ENCODE measurements around the gene TMEM123. TPM values are rescaled to one million over a fixed set of nuclear protein-coding genes. Genes with fewer than 3 reads are reported as not detected.

Gene TMEM123
- total RNA-seq, 1 donor from 2014 or later, result 41.2 TPM

DNA sequence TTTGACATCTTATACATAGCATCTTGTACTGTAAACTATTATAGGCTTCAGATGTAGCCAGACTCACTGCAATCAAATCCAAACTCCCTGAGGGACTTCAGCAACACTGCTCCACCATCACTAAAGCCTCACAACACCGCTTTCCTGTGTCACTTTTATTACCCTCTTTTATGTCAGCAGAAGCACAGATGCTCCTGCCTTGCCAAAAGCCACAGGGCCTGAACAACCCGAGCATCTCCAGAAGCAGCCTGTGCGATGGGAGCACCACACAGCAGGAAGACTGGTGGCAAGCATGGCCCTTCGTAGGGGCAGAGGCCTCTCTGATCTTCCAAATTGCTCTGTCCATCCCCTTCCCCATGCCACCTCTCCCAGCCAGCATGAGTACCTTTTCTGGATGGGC lies 22.9 kb downstream of the TMEM123 start:
- Histone ChIP-seq H3K4me1 (ENCODE audit: control insufficient read depth in 3 of 3, insufficient read depth in 3 of 3, low read length in 3 of 3) (peaks cover 5 to 19% (median 7%) of the 10 kb centered on the region in 3 donors), H3K36me3 (ENCODE audit: control insufficient read depth in 3 of 3, insufficient read depth in 3 of 3, low read length in 3 of 3) (no peaks in the 10 kb centered on the region), H3K27me3 (ENCODE audit: control insufficient read depth in 3 of 3, insufficient read depth in 3 of 3, low read length in 3 of 3) (no peaks in the 10 kb centered on the region), H3K9me3 (ENCODE audit: control insufficient read depth in 3 of 3, low read length in 3 of 3) (no peaks in the 10 kb centered on the region), H3K27ac (ENCODE audit: low read depth, low read length) (no peak overlapping the region), H3K9ac (ENCODE audit: low read depth in 1 of 3, low read length in 3 of 3) (no peak overlapping the region), H3K4me3 (ENCODE audit: low read length in 3 of 3) (no peak overlapping the region)

DNA sequence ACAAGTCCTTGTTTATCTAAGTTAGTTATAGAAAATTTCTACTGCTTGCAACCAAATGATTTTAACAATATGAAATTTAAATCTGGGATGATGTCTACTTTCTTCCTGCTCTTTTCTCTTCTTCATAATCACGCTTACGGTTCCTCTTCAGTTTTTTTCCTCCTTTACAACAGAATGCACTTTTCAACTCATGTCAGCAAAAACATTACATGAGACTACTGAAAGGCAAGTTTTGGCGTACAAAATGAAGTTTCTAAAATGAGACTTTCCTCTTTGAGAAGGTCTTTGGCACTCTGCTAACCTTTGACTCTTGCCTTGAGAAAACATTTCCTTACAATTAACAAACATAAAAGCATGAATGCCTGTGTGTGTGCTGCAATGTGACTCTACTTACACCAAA lies 23.3 kb downstream of the TMEM123 start:
- H3K36me3 ChIP-seq (ENCODE audit: control insufficient read depth in 3 of 3, insufficient read depth in 3 of 3, low read length in 3 of 3), result no peaks in the 10 kb centered on the region
- H3K27me3 ChIP-seq (ENCODE audit: control insufficient read depth in 3 of 3, insufficient read depth in 3 of 3, low read length in 3 of 3), result no peaks in the 10 kb centered on the region
- no peaks in the 10 kb centered on the region for H3K9me3 ChIP-seq (ENCODE audit: control insufficient read depth in 3 of 3, low read length in 3 of 3)
- no peak overlapping the region for H3K27ac ChIP-seq (ENCODE audit: low read depth, low read length)
- H3K9ac ChIP-seq (ENCODE audit: low read depth in 1 of 3, low read length in 3 of 3), result no peak overlapping the region
- no peak overlapping the region for H3K4me3 ChIP-seq (ENCODE audit: low read length in 3 of 3)
- H3K4me1 ChIP-seq (ENCODE audit: control insufficient read depth in 3 of 3, insufficient read depth in 3 of 3, low read length in 3 of 3), result peaks cover 5 to 19% (median 7%) of the 10 kb centered on the region in 3 donors

GRCh38 chr11:102428696-102429095 lies 23.9 kb downstream of the TMEM123 start:
- no peaks in the 10 kb centered on the region for H3K36me3 ChIP-seq (ENCODE audit: control insufficient read depth in 3 of 3, insufficient read depth in 3 of 3, low read length in 3 of 3)
- no peak overlapping the region for H3K9ac ChIP-seq (ENCODE audit: low read depth in 1 of 3, low read length in 3 of 3)
- no peaks in the 10 kb centered on the region for H3K9me3 ChIP-seq (ENCODE audit: control insufficient read depth in 3 of 3, low read length in 3 of 3)
- no peak overlapping the region for H3K4me3 ChIP-seq (ENCODE audit: low read length in 3 of 3)
- no peak overlapping the region for H3K27ac ChIP-seq (ENCODE audit: low read depth, low read length)
- H3K27me3 ChIP-seq (ENCODE audit: control insufficient read depth in 3 of 3, insufficient read depth in 3 of 3, low read length in 3 of 3), result no peaks in the 10 kb centered on the region
- peaks cover 5 to 19% (median 7%) of the 10 kb centered on the region in 3 donors for H3K4me1 ChIP-seq (ENCODE audit: control insufficient read depth in 3 of 3, insufficient read depth in 3 of 3, low read length in 3 of 3)

DNA sequence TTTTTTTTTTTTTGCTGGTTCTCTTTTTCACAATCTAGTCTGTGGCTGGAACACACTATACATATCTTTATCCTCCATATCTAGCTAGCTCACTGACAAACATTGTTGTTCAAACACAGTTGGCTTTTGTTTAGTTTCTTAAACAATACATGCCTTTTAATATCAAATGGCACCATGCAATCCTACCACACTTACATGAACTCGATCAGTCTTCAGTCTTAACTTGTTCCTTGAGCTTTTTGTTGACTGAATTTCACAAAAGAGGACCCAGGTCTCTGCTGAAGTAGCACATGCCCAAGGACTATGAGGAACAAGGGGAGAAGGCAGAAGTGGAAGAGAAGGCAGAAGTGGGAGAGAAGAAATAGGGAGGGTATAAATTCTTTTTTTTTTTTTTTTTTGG lies 25.5 kb downstream of the TMEM123 start:
- H3K4me3 ChIP-seq (ENCODE audit: low read length in 3 of 3), result no peak overlapping the region
- H3K9ac ChIP-seq (ENCODE audit: low read depth in 1 of 3, low read length in 3 of 3), result no peak overlapping the region
- H3K4me1 ChIP-seq (ENCODE audit: control insufficient read depth in 3 of 3, insufficient read depth in 3 of 3, low read length in 3 of 3), result peaks cover 5 to 19% (median 7%) of the 10 kb centered on the region in 3 donors
- H3K27me3 ChIP-seq (ENCODE audit: control insufficient read depth in 3 of 3, insufficient read depth in 3 of 3, low read length in 3 of 3), result no peaks in the 10 kb centered on the region
- H3K36me3 ChIP-seq (ENCODE audit: control insufficient read depth in 3 of 3, insufficient read depth in 3 of 3, low read length in 3 of 3), result no peaks in the 10 kb centered on the region
- H3K9me3 ChIP-seq (ENCODE audit: control insufficient read depth in 3 of 3, low read length in 3 of 3), result no peaks in the 10 kb centered on the region
- no peak overlapping the region for H3K27ac ChIP-seq (ENCODE audit: low read depth, low read length)

DNA sequence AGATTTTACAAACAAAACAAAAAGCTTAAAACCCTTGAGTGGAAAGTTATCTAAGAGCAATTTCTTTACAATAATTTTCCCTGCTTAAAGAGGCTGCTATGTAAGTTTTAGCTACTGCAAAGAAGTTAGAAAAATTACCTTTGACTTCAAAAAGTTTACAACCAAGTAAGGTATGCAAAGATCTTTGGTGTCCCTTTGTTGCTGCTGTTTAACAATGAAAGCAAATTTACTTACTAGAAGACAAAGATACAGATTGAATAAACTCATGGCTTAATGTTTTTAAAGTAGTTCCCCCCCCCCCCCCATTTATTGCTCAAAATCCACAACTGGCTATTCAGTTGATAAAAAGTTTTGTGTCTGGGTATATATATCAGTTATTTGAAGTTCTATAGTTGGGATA lies 26.0 kb downstream of the TMEM123 start:
- Histone ChIP-seq H3K27ac (ENCODE audit: low read depth, low read length) (no peak overlapping the region), H3K4me3 (ENCODE audit: low read length in 3 of 3) (no peak overlapping the region), H3K4me1 (ENCODE audit: control insufficient read depth in 3 of 3, insufficient read depth in 3 of 3, low read length in 3 of 3) (peaks cover 5 to 19% (median 7%) of the 10 kb centered on the region in 3 donors), H3K9ac (ENCODE audit: low read depth in 1 of 3, low read length in 3 of 3) (no peak overlapping the region), H3K36me3 (ENCODE audit: control insufficient read depth in 3 of 3, insufficient read depth in 3 of 3, low read length in 3 of 3) (no peaks in the 10 kb centered on the region), H3K9me3 (ENCODE audit: control insufficient read depth in 3 of 3, low read length in 3 of 3) (no peaks in the 10 kb centered on the region), H3K27me3 (ENCODE audit: control insufficient read depth in 3 of 3, insufficient read depth in 3 of 3, low read length in 3 of 3) (no peaks in the 10 kb centered on the region)

- no peaks in the 10 kb centered on the region for H3K36me3 ChIP-seq (ENCODE audit: control insufficient read depth in 3 of 3, insufficient read depth in 3 of 3, low read length in 3 of 3)
- no peak overlapping the region for H3K9ac ChIP-seq (ENCODE audit: low read depth in 1 of 3, low read length in 3 of 3)
- no peak overlapping the region for H3K4me3 ChIP-seq (ENCODE audit: low read length in 3 of 3)
- no peak overlapping the region for H3K27ac ChIP-seq (ENCODE audit: low read depth, low read length)
- H3K9me3 ChIP-seq (ENCODE audit: control insufficient read depth in 3 of 3, low read length in 3 of 3), result no peaks in the 10 kb centered on the region
- H3K27me3 ChIP-seq (ENCODE audit: control insufficient read depth in 3 of 3, insufficient read depth in 3 of 3, low read length in 3 of 3), result no peaks in the 10 kb centered on the region
- peaks cover 5 to 19% (median 8%) of the 10 kb centered on the region in 3 donors for H3K4me1 ChIP-seq (ENCODE audit: control insufficient read depth in 3 of 3, insufficient read depth in 3 of 3, low read length in 3 of 3)
Measured at GRCh38 chr11:102426000-102426399, 26.6 kb downstream of the TMEM123 start.

DNA sequence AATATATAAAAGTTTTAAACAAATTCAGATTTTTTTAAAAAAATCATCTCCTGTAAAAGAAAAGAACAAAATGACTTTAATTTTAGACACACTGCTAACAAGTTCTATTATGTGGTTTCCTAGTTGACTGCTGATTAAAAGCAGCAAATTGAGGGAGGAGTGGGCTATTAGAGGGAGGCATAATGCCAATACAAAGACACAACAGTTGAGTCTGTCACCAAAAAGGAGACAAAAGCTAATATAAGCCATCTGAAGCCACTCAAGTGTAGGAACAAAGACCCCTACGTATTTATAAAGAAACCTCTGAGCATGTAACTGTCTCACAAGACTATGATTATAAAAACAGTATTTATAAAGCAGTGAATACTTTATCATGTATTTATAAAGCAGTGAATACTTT lies 28.6 kb downstream of the TMEM123 start:
- H3K27ac ChIP-seq (ENCODE audit: low read depth, low read length), result no peak overlapping the region
- no peaks in the 10 kb centered on the region for H3K27me3 ChIP-seq (ENCODE audit: control insufficient read depth in 3 of 3, insufficient read depth in 3 of 3, low read length in 3 of 3)
- H3K9me3 ChIP-seq (ENCODE audit: control insufficient read depth in 3 of 3, low read length in 3 of 3), result no peaks in the 10 kb centered on the region
- no peaks in the 10 kb centered on the region for H3K36me3 ChIP-seq (ENCODE audit: control insufficient read depth in 3 of 3, insufficient read depth in 3 of 3, low read length in 3 of 3)
- peaks cover 3 to 9% (median 4%) of the 10 kb centered on the region in 3 donors for H3K4me1 ChIP-seq (ENCODE audit: control insufficient read depth in 3 of 3, insufficient read depth in 3 of 3, low read length in 3 of 3)
- no peak overlapping the region for H3K9ac ChIP-seq (ENCODE audit: low read depth in 1 of 3, low read length in 3 of 3)
- H3K4me3 ChIP-seq (ENCODE audit: low read length in 3 of 3), result no peak overlapping the region

DNA sequence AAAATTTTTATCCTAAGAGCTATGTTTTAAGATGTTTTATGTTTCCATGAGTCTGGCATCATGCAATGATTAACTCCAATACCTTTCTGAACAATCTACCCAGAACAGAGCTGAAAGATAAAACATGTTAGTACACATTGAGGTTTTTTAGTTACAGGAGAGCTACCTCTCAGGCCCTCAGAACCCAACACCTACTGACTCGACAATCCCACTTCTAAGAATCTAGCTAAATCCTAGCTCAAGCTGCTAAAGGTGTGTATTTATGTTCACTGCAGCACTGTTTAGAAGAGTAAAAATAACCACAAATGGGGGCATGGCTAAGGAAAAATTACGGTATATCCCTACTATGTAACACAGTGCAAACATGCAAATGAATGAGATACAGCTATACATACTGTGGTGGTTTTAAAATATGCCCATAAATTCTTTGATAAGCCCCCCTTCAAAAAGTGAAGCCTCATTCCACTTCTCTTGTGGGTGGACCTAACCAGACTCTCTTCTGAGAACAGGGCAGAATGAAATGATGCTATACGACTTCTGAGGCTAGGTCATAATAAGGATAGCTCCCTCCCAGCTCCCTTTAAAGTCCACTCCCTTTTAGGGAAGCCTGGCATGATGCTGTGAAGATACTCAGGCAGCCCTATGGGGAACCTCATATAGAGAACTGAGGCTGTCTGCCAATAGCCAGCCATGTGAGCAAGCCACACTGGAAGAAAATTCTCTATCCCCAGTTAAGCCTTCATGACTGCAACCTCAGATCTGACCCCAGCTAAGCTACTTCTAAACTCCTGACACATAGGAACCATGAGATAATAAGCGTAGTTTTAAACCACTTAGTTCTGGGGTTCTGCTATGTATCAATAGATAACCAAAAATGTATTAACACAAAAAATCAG lies 29.5 kb downstream of the TMEM123 start:
- H3K27me3 ChIP-seq (ENCODE audit: control insufficient read depth in 3 of 3, insufficient read depth in 3 of 3, low read length in 3 of 3), result no peaks in the 10 kb centered on the region
- no peak overlapping the region for H3K27ac ChIP-seq (ENCODE audit: low read depth, low read length)
- H3K9ac ChIP-seq (ENCODE audit: low read depth in 1 of 3, low read length in 3 of 3), result no peak overlapping the region
- H3K4me1 ChIP-seq (ENCODE audit: control insufficient read depth in 3 of 3, insufficient read depth in 3 of 3, low read length in 3 of 3), result peaks cover 0 to 9% (median 4%) of the 10 kb centered on the region in 3 donors
- H3K4me3 ChIP-seq (ENCODE audit: low read length in 3 of 3), result no peak overlapping the region
- H3K36me3 ChIP-seq (ENCODE audit: control insufficient read depth in 3 of 3, insufficient read depth in 3 of 3, low read length in 3 of 3), result no peaks in the 10 kb centered on the region
- no peaks in the 10 kb centered on the region for H3K9me3 ChIP-seq (ENCODE audit: control insufficient read depth in 3 of 3, low read length in 3 of 3)

DNA sequence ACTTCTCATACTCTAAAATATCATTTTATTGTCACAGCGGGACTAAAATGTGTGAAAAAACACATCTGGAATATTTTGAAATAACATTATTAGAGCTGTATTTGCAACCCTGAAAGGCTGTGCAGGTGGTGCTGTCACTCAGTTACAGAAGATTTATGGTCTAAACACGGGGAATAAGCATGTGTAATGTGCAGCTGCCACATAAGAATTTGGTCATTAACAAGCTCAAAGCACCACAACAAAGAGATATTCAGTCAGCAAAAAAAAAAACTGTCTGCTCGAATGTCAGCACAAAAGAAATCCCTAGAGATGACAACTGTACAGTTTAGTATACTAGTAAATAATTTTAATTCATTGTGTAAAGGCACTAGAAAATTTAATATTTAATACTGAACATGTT lies 31.3 kb downstream of the TMEM123 start:
- H3K27ac ChIP-seq (ENCODE audit: low read depth, low read length), result no peak overlapping the region
- H3K27me3 ChIP-seq (ENCODE audit: control insufficient read depth in 3 of 3, insufficient read depth in 3 of 3, low read length in 3 of 3), result no peaks in the 10 kb centered on the region

DNA sequence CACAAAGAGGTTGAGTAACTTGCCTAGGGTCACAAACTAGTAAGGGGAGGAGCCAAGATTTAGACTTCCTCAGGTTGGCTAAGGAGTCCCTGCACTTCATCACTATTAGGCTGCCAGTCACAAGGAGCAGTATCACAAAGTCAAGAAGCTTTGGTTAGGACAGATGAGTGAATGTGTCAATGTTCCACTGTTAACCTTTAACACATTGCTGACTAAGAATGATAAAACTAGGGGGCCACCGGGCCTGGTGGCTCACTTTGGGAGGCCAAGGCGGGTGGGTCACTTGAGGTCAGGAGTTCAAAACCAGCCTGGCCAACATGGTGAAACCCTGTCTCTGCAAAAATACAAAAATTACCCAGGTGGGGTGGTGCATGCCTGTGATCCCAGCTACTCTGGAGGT lies 32.0 kb downstream of the TMEM123 start:
- Histone ChIP-seq H3K4me3 (ENCODE audit: low read length in 3 of 3) (no peak overlapping the region), H3K4me1 (ENCODE audit: control insufficient read depth in 3 of 3, insufficient read depth in 3 of 3, low read length in 3 of 3) (peaks cover 0 to 9% (median 4%) of the 10 kb centered on the region in 3 donors), H3K27ac (ENCODE audit: low read depth, low read length) (no peak overlapping the region), H3K27me3 (ENCODE audit: control insufficient read depth in 3 of 3, insufficient read depth in 3 of 3, low read length in 3 of 3) (no peaks in the 10 kb centered on the region), H3K9me3 (ENCODE audit: control insufficient read depth in 3 of 3, low read length in 3 of 3) (peaks cover 0 to 3% (median 0%) of the 10 kb centered on the region in 3 donors), H3K9ac (ENCODE audit: low read depth in 1 of 3, low read length in 3 of 3) (no peak overlapping the region), H3K36me3 (ENCODE audit: control insufficient read depth in 3 of 3, insufficient read depth in 3 of 3, low read length in 3 of 3) (no peaks in the 10 kb centered on the region)

More for the DNA sequence above, 31.3 kb downstream of the TMEM123 start:
- Histone ChIP-seq H3K4me1 (ENCODE audit: control insufficient read depth in 3 of 3, insufficient read depth in 3 of 3, low read length in 3 of 3) (peaks cover 0 to 9% (median 4%) of the 10 kb centered on the region in 3 donors), H3K4me3 (ENCODE audit: low read length in 3 of 3) (no peak overlapping the region), H3K9me3 (ENCODE audit: control insufficient read depth in 3 of 3, low read length in 3 of 3) (peaks cover 0 to 3% (median 0%) of the 10 kb centered on the region in 3 donors), H3K36me3 (ENCODE audit: control insufficient read depth in 3 of 3, insufficient read depth in 3 of 3, low read length in 3 of 3) (no peaks in the 10 kb centered on the region), H3K9ac (ENCODE audit: low read depth in 1 of 3, low read length in 3 of 3) (no peak overlapping the region)

Data from skeletal muscle tissue (tissue), 4 donors.